Prostate gland (tissue), 2 donors: Measurements from ENCODE around the gene FGF12.

Experiments used
- CTCF ChIP-seq, 4 experiments: fragments of 200-600 bp in 2 of 4; fragments of 450-650 bp in 2 of 4; sonication (generic) in 2 of 4; IDR thresholded peaks; 1 replicate in 3 of 4; 2 replicates in 1 of 4; pipeline ENCODE4 v1.5.1; 2016 to 2019; ENCODE audit warnings: antibody characterized with exemption in 4 of 4, mild to moderate bottlenecking in 2 of 4, moderate library complexity in 2 of 4
- POLR2A ChIP-seq: fragments of 450-650 bp; IDR thresholded peaks from one replicate; pipeline ENCODE4 v1.6.1; 2016; ENCODE audit warnings: antibody characterized with exemption, mild to moderate bottlenecking

- TF ChIP-seq CTCF (IDR thresholded peaks at IDR 0.05): no peak
- TF ChIP-seq POLR2A: no peak
Observed at GRCh38 chr3:192174283-192174682, 553.1 kb downstream of the FGF12 start.
